ENCODE measurements around the gene ZNF654. TPM values are rescaled to one million over a fixed set of nuclear protein-coding genes. Genes with fewer than 3 reads are reported as not detected.

The ZNF654 gene
- total and polyA plus RNA-seq, 2 of the 13 experiments (the other 11 are each of a cell fraction or from before 2014, with no cell fraction given), result 1.8 to 4.1 TPM

DNA sequence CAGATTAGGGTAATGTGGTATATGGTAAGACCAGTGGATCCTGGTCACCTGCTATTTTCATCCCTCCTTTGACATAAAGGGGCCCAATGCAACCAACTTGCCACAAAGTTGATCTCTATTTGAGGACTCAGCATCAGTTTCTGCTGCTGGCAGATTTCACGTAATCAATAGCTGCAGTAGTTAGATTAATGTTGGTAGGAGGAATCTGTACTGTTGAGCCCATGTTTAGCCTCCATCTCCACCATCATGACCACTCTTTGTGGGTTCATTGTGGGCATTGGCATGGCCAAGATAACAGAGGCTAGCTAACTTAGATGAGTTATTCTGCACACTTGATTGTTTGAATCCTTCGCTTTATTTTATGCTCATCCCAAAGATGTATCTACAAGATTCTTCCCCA, 30.2 kb upstream of the ZNF654 start:
- no peak for ATAC-seq
- Histone ChIP-seq H3K9ac (ENCODE audit: insufficient read depth, low read depth, low read length) (no peak overlapping the region), H3K4me2 (ENCODE audit: low read depth, low read length) (no peak overlapping the region), H3K27ac (ENCODE audit: extremely low read length, insufficient read depth, low read length) (no peak overlapping the region), H3K4me3 (replicated peaks in 1 of 3; ENCODE audit: insufficient read depth in 1 of 3, low read depth in 2 of 3, low read length in 3 of 3) (no peak overlapping the region), H3K27me3 (ENCODE audit: control insufficient read depth in 1 of 2, insufficient read depth in 2 of 2, low read length in 2 of 2) (peaks cover 0 to 2% of the 10 kb centered on the region in 2 experiments; a peak in 1 of 5 replicates), H4K20me1 (ENCODE audit: insufficient read depth, low read length) (no peaks in the 10 kb centered on the region), H2AFZ (ENCODE audit: low read length) (no peak overlapping the region), H3K4me1 (ENCODE audit: insufficient read depth, low read length) (no peaks in the 10 kb centered on the region; the same call in 1 of the 2 replicates), H3K79me2 (ENCODE audit: insufficient read depth, low read length) (no peaks in the 10 kb centered on the region), H3K36me3 (replicated peaks in 1 of 2; ENCODE audit: control insufficient read depth in 1 of 2, insufficient read depth in 2 of 2, low read length in 2 of 2) (no peaks in the 10 kb centered on the region), H3K9me3 (ENCODE audit: low read length) (no peaks in the 10 kb centered on the region)
- in situ Hi-C loops (cut with HindIII; ENCODE audit: extremely low pct_ligation_motif_present, low pct_unique_long_range_greater_than_20kb) (no loop called here), intact Hi-C loops (cut with micrococcal nuclease; ENCODE audit: unreplicated experiment) (no loop called here)
- TF ChIP-seq ATF7-NPFF (CRISPR knock-in tag; IDR thresholded peaks at IDR 0.05; ENCODE audit: low read depth) (no peak), CCAR2 (optimal IDR thresholded peaks at IDR 0.05; ENCODE audit: low read depth, low read length) (no peak), DNMT1 (CRISPR knock-in tag; IDR thresholded peaks at IDR 0.05) (no peak), ZNF333 (CRISPR knock-in tag; IDR thresholded peaks at IDR 0.05; ENCODE audit: borderline replicate concordance) (no peak), ZNF20 (CRISPR knock-in tag; IDR thresholded peaks at IDR 0.05) (no peak), ZNF780A (CRISPR knock-in tag; IDR thresholded peaks at IDR 0.05) (no peak), POLR2A (IDR thresholded peaks at IDR 0.05; ENCODE audit: insufficient read depth in 1 of 2, low read depth in 2 of 2, low read length in 2 of 2) (no peak), NRL (CRISPR knock-in tag; IDR thresholded peaks at IDR 0.05; ENCODE audit: borderline replicate concordance) (no peak), FOXK2 (IDR thresholded peaks at IDR 0.05) (no peak), NFRKB (IDR thresholded peaks at IDR 0.05) (no peak)
- TF ChIP-seq, protein P1, sequence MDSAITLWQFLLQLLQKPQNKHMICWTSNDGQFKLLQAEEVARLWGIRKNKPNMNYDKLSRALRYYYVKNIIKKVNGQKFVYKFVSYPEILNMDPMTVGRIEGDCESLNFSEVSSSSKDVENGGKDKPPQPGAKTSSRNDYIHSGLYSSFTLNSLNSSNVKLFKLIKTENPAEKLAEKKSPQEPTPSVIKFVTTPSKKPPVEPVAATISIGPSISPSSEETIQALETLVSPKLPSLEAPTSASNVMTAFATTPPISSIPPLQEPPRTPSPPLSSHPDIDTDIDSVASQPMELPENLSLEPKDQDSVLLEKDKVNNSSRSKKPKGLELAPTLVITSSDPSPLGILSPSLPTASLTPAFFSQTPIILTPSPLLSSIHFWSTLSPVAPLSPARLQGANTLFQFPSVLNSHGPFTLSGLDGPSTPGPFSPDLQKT (CRISPR knock-in tag; IDR thresholded peaks at IDR 0.05; ENCODE audit: borderline replicate concordance), result no peak
- TF ChIP-seq, protein P2, sequence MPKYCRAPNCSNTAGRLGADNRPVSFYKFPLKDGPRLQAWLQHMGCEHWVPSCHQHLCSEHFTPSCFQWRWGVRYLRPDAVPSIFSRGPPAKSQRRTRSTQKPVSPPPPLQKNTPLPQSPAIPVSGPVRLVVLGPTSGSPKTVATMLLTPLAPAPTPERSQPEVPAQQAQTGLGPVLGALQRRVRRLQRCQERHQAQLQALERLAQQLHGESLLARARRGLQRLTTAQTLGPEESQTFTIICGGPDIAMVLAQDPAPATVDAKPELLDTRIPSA (CRISPR knock-in tag; IDR thresholded peaks at IDR 0.05; ENCODE audit: borderline replicate concordance), result no peak
- TF ChIP-seq, protein P3, sequence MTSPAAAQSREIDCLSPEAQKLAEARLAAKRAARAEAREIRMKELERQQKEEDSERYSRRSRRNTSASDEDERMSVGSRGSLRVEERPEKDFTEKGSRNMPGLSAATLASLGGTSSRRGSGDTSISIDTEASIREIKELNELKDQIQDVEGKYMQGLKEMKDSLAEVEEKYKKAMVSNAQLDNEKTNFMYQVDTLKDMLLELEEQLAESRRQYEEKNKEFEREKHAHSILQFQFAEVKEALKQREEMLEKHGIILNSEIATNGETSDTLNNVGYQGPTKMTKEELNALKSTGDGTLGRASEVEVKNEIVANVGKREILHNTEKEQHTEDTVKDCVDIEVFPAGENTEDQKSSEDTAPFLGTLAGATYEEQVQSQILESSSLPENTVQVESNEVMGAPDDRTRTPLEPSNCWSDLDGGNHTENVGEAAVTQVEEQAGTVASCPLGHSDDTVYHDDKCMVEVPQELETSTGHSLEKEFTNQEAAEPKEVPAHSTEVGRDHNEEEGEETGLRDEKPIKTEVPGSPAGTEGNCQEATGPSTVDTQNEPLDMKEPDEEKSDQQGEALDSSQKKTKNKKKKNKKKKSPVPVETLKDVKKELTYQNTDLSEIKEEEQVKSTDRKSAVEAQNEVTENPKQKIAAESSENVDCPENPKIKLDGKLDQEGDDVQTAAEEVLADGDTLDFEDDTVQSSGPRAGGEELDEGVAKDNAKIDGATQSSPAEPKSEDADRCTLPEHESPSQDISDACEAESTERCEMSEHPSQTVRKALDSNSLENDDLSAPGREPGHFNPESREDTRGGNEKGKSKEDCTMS (CRISPR knock-in tag; conservative IDR thresholded peaks at IDR 0.05), result no peak
- BruUV-seq (replicated peaks), result no TSS peak
- CTCF ChIA-PET (ENCODE audit: low intra/inter-chr PET ratio, low total read pairs), result no interaction called here
- no peak for DNase-seq (ENCODE audit: low spot score)
- WGBS (ENCODE audit: low lambda C conversion rate), result 28% methylated on average over 2 of the region's 2 CpGs
- FAIRE-seq, result no peak
- POLR2A ChIA-PET, result no interaction called here

All from HepG2 (cell line).